AG09319 (cell line): ENCODE data around the gene PTAR1.
A peak's percentile ranks its signal among the peaks of the same experiment; 100 is the strongest.

Experiments
- DNase-seq: peaks from one replicate; pipeline ENCODE4 v3.0.0-alpha.2; 2010; ENCODE audit warnings: low read depth; ENCODE audit errors: extremely low read depth
- TF ChIP-seq, protein P1 (sequence below): IDR thresholded peaks from 2 replicates; pipeline ENCODE4 v1.5.1; 2011; ENCODE audit warnings: low read depth, mild to moderate bottlenecking, inconsistent platforms, low read length, moderate library complexity

The PTAR1 gene

GRCh38 chr9:69689991-69690538 lies 69.7 kb downstream of the PTAR1 start:
- TF ChIP-seq, protein P1, sequence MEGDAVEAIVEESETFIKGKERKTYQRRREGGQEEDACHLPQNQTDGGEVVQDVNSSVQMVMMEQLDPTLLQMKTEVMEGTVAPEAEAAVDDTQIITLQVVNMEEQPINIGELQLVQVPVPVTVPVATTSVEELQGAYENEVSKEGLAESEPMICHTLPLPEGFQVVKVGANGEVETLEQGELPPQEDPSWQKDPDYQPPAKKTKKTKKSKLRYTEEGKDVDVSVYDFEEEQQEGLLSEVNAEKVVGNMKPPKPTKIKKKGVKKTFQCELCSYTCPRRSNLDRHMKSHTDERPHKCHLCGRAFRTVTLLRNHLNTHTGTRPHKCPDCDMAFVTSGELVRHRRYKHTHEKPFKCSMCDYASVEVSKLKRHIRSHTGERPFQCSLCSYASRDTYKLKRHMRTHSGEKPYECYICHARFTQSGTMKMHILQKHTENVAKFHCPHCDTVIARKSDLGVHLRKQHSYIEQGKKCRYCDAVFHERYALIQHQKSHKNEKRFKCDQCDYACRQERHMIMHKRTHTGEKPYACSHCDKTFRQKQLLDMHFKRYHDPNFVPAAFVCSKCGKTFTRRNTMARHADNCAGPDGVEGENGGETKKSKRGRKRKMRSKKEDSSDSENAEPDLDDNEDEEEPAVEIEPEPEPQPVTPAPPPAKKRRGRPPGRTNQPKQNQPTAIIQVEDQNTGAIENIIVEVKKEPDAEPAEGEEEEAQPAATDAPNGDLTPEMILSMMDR: no peak
- no peak for DNase-seq

DNA sequence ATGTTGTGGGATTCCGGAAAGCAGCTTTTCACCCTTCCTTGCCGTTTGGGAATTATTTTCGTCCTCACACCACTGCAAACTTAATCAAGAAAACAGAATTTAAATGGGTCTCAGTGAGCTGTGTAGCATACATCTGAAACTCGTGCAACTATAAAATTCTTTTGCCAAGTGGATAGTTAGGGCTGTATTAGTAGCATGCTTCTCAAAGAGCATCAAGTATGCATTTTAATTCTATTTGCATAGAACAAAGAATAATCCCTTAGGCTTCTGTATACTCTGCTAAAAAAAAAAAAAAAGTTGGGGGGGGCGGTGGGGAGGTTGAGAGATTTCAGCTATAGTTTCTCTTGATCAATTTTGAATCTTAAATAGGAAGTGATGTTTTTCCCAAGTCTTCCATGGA lies 75.9 kb downstream of the PTAR1 start:
- DNase-seq: no peak
- TF ChIP-seq, protein P1: no peak

GRCh38 chr9:69678843-69679538 lies 80.8 kb downstream of the PTAR1 start:
- TF ChIP-seq, protein P1: no peak
- no peak for DNase-seq

DNA sequence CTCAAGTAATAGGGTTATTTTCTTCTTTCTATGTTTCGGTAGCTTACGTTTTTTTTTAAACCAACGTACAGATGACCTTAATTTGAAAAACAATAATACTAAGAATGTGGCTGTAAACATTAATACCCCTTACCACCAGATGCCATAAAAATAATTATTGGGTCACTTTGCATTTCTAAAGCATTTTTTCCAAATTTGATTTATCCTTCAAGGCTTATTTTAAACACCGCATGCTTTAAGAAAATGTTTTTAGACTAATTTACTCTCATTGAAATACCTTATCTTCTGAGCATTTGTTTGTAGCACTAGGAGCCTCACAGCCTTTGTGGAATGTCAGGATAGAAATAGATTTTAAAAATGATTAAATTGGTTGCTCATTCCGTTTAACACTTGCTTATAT lies 81.9 kb downstream of the PTAR1 start:
- TF ChIP-seq, protein P1: no peak
- DNase-seq: no peak

GRCh38 chr9:69675563-69675962 lies 84.2 kb downstream of the PTAR1 start:
- TF ChIP-seq, protein P1: no peak
- DNase-seq: no peak

GRCh38 chr9:69674716-69675438 lies 84.9 kb downstream of the PTAR1 start:
- TF ChIP-seq, protein P1: no peak
- DNase-seq: peak; percentile 68

DNA sequence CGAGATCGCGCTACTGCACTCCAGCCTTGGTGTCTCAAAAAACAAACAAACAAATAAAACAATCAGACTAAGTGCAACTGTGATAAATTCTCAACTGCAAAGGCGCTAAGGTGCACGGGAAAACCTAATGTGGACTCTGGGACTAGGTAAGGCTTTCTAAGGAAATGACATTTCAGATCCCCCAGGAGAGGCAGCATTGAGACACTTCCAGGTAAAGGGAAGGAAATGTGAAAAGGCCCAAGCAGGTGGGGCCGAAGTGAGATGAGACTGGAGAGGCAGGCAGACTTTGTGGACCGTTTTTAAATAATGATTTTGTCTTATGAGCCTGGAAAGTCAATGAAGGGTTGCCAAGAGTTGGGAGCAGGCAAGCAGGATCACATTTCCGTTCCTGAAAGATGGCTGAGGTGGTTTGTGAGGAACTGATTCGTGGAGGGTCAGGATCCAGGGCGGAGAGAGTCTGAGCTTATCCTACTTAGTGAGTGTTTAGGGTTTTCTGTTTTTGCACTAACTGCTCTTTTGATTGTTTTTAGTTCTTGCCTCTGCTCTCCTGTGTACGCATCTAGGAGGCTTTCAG lies 85.6 kb downstream of the PTAR1 start:
- DNase-seq: no peak
- TF ChIP-seq, protein P1: no peak; the same call in 1 of the 2 replicates
